ENCODE results near the gene ME3. TPM values are rescaled to one million over a fixed set of nuclear protein-coding genes. Genes with fewer than 3 reads are reported as not detected.

The ME3 gene
- total RNA-seq, 1 experiment from 2014 or later, result 1.8 TPM

DNA sequence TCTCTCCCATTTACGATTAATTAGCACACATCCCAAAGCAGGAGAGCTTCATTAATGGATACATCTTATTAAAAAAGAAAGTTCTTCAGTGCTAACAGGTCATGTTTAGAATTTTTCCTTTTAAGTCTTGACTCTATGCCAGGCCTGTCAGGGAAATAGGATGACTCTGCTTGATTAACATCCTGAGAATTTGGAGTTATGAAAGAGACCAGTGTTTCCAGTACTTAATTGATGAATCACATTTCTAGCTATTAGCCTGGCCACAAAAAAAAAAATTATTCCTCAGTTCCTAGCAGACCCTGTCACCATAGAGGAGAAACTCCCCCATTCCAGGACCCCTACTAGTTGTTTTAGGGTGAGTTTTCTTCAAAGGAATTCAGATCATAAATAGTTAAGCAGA, 23.6 kb upstream of the ME3 start:
- Mint-ChIP-seq H3K27me3 (ENCODE audit: low read depth) (peaks cover 2% of the 10 kb centered on the region; the same call in 1 of the 2 replicates), H3K4me1 (peaks cover 10% of the 10 kb centered on the region), H3K27ac (no peak overlapping the region), H3K4me3 (no peak overlapping the region), H3K36me3 (no peaks in the 10 kb centered on the region), H3K9me3 (0 out of 2 replicates have a peak, but pooled peaks cover 4% of the 10 kb centered on the region)
- no peak for ATAC-seq
- CTCF ChIA-PET, result interaction anchor here (1.2 kb wide), 1 partner anchor 17 kb away, joined by 3 read pairs; no protein-coding TSS in a partner anchor
- DNase-seq (ENCODE audit: low spot score), result no peak
- TF ChIP-seq, protein P1, sequence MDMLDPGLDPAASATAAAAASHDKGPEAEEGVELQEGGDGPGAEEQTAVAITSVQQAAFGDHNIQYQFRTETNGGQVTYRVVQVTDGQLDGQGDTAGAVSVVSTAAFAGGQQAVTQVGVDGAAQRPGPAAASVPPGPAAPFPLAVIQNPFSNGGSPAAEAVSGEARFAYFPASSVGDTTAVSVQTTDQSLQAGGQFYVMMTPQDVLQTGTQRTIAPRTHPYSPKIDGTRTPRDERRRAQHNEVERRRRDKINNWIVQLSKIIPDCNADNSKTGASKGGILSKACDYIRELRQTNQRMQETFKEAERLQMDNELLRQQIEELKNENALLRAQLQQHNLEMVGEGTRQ (CRISPR knock-in tag; IDR thresholded peaks at IDR 0.05), result no peak
- POLR2A ChIA-PET, result no interaction called here

DNA sequence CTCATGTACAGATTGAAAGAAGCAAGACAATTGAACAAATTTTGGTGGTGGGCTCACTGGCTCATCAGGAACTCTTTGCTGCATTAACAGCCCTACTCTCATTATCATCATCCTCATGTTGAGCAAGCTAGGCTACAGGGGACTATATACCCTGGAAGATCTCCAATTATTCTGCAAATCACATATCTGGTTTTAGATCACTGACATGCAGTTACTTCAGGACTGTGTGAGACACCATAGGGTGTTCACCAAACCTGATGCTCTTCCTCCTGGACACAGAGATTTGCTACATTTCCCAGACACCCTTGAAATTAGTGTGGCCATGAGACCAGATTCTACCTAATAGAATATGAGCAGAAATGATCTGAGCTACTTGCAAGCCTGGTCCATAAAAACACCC, 23.0 kb upstream of the ME3 start:
- no peak overlapping the region for H3K27ac Mint-ChIP-seq
- CTCF ChIA-PET, result interaction anchor here (1.0 to 1.2 kb wide), 2 partner anchors 17 to 841 kb away, joined by 3 read pairs; no protein-coding TSS in a partner anchor
- no peak for DNase-seq (ENCODE audit: low spot score)
- H3K4me3 Mint-ChIP-seq, result no peak overlapping the region
- peaks cover 2% of the 10 kb centered on the region; the same call in 1 of the 2 replicates for H3K27me3 Mint-ChIP-seq (ENCODE audit: low read depth)
- no peaks in the 10 kb centered on the region for H3K36me3 Mint-ChIP-seq
- peaks cover 8% of the 10 kb centered on the region for H3K4me1 Mint-ChIP-seq
- H3K9me3 Mint-ChIP-seq, result 0 out of 2 replicates have a peak, but pooled peaks cover 2% of the 10 kb centered on the region
- no peak for ATAC-seq
- POLR2A ChIA-PET, result no interaction called here
- TF ChIP-seq, protein P2, sequence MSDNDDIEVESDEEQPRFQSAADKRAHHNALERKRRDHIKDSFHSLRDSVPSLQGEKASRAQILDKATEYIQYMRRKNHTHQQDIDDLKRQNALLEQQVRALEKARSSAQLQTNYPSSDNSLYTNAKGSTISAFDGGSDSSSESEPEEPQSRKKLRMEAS (CRISPR knock-in tag; IDR thresholded peaks at IDR 0.05), result no peak
- TF ChIP-seq, protein P3, sequence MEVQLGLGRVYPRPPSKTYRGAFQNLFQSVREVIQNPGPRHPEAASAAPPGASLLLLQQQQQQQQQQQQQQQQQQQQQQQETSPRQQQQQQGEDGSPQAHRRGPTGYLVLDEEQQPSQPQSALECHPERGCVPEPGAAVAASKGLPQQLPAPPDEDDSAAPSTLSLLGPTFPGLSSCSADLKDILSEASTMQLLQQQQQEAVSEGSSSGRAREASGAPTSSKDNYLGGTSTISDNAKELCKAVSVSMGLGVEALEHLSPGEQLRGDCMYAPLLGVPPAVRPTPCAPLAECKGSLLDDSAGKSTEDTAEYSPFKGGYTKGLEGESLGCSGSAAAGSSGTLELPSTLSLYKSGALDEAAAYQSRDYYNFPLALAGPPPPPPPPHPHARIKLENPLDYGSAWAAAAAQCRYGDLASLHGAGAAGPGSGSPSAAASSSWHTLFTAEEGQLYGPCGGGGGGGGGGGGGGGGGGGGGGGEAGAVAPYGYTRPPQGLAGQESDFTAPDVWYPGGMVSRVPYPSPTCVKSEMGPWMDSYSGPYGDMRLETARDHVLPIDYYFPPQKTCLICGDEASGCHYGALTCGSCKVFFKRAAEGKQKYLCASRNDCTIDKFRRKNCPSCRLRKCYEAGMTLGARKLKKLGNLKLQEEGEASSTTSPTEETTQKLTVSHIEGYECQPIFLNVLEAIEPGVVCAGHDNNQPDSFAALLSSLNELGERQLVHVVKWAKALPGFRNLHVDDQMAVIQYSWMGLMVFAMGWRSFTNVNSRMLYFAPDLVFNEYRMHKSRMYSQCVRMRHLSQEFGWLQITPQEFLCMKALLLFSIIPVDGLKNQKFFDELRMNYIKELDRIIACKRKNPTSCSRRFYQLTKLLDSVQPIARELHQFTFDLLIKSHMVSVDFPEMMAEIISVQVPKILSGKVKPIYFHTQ (CRISPR knock-in tag; IDR thresholded peaks at IDR 0.05), result no peak
- no peak for TF ChIP-seq SMAD3 (CRISPR knock-in tag; IDR thresholded peaks at IDR 0.05; ENCODE audit: borderline replicate concordance)
- TF ChIP-seq IRF2 (CRISPR knock-in tag; IDR thresholded peaks at IDR 0.05; ENCODE audit: borderline replicate concordance, low read depth), result no peak
- TF ChIP-seq ZBTB21 (CRISPR knock-in tag; IDR thresholded peaks at IDR 0.05; ENCODE audit: borderline replicate concordance), result no peak
- TF ChIP-seq, protein P4, sequence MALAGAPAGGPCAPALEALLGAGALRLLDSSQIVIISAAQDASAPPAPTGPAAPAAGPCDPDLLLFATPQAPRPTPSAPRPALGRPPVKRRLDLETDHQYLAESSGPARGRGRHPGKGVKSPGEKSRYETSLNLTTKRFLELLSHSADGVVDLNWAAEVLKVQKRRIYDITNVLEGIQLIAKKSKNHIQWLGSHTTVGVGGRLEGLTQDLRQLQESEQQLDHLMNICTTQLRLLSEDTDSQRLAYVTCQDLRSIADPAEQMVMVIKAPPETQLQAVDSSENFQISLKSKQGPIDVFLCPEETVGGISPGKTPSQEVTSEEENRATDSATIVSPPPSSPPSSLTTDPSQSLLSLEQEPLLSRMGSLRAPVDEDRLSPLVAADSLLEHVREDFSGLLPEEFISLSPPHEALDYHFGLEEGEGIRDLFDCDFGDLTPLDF (CRISPR knock-in tag; IDR thresholded peaks at IDR 0.05), result no peak
- TF ChIP-seq, protein P5, sequence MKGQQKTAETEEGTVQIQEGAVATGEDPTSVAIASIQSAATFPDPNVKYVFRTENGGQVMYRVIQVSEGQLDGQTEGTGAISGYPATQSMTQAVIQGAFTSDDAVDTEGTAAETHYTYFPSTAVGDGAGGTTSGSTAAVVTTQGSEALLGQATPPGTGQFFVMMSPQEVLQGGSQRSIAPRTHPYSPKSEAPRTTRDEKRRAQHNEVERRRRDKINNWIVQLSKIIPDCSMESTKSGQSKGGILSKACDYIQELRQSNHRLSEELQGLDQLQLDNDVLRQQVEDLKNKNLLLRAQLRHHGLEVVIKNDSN (CRISPR knock-in tag; IDR thresholded peaks at IDR 0.05), result no peak
- no peak for TF ChIP-seq HMGA2 (CRISPR knock-in tag; IDR thresholded peaks at IDR 0.05)
- TF ChIP-seq ZNF671 (CRISPR knock-in tag; IDR thresholded peaks at IDR 0.05), result no peak

DNA sequence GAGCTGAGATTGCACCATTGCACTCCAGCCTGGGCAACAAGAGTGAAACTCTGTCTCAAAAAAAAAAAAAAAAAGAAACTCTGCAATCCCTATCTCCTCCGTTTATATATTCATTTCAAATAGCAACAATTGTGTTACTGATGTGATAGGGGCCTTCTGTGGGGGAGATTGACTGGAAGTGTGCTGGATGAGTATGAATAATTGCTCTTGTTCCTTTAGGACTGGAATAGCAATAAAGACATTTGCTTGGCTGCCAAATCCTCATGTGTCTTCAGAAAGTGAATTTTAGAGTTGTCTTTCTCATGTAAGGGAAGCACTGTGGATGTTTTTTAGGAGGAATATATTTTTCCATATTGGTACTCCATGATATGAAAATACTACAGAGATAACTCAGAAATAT, 21.1 kb upstream of the ME3 start:
- ChIA-PET POLR2A (interaction anchor here (0.7 kb wide), 1 partner anchor 304 kb away, joined by 3 read pairs; no protein-coding TSS in a partner anchor), CTCF (interaction anchor here (1.4 kb wide), 1 partner anchor 18 kb away, joined by 4 read pairs; no protein-coding TSS in a partner anchor)
- DNase-seq (ENCODE audit: low spot score) (no peak), ATAC-seq (no peak)
- no peaks in the 10 kb centered on the region for H3K9me3 Mint-ChIP-seq
- no peaks in the 10 kb centered on the region for H3K4me1 Mint-ChIP-seq
- no peak overlapping the region for H3K4me3 Mint-ChIP-seq
- no peak overlapping the region for H3K27ac Mint-ChIP-seq
- H3K27me3 Mint-ChIP-seq (ENCODE audit: low read depth), result peaks cover 2% of the 10 kb centered on the region; the same call in 1 of the 2 replicates
- H3K36me3 Mint-ChIP-seq, result no peaks in the 10 kb centered on the region
- TF ChIP-seq GABPB1 (CRISPR knock-in tag; IDR thresholded peaks at IDR 0.05), result no peak
- TF ChIP-seq, protein P6, sequence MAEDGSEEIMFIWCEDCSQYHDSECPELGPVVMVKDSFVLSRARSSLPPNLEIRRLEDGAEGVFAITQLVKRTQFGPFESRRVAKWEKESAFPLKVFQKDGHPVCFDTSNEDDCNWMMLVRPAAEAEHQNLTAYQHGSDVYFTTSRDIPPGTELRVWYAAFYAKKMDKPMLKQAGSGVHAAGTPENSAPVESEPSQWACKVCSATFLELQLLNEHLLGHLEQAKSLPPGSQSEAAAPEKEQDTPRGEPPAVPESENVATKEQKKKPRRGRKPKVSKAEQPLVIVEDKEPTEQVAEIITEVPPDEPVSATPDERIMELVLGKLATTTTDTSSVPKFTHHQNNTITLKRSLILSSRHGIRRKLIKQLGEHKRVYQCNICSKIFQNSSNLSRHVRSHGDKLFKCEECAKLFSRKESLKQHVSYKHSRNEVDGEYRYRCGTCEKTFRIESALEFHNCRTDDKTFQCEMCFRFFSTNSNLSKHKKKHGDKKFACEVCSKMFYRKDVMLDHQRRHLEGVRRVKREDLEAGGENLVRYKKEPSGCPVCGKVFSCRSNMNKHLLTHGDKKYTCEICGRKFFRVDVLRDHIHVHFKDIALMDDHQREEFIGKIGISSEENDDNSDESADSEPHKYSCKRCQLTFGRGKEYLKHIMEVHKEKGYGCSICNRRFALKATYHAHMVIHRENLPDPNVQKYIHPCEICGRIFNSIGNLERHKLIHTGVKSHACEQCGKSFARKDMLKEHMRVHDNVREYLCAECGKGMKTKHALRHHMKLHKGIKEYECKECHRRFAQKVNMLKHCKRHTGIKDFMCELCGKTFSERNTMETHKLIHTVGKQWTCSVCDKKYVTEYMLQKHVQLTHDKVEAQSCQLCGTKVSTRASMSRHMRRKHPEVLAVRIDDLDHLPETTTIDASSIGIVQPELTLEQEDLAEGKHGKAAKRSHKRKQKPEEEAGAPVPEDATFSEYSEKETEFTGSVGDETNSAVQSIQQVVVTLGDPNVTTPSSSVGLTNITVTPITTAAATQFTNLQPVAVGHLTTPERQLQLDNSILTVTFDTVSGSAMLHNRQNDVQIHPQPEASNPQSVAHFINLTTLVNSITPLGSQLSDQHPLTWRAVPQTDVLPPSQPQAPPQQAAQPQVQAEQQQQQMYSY (CRISPR knock-in tag; IDR thresholded peaks at IDR 0.05), result no peak
- no peak for TF ChIP-seq CBFB (CRISPR knock-in tag; IDR thresholded peaks at IDR 0.05; ENCODE audit: low read depth)
- TF ChIP-seq, protein P3 (CRISPR knock-in tag; IDR thresholded peaks at IDR 0.05), result no peak
- TF ChIP-seq ZNF423 (CRISPR knock-in tag; IDR thresholded peaks at IDR 0.05), result no peak
- TF ChIP-seq, protein P5 (CRISPR knock-in tag; IDR thresholded peaks at IDR 0.05), result no peak
